GM21447 (cell line): ENCODE measurements around the gene LYSMD2.

Source experiments
- ATAC-seq: cut with Tn5 transposase; IDR thresholded peaks from one replicate; pipeline ENCODE4 v1.9.1; 2021; ENCODE audit not compliant: unreplicated experiment

LYSMD2 gene

GRCh38 chr15:51720201-51720995 is 17.1 kb downstream of the LYSMD2 start:
- no peak for ATAC-seq

- ATAC-seq: no peak
Measured at GRCh38 chr15:51718746-51719145, 18.7 kb downstream of the LYSMD2 start.

GRCh38 chr15:51718219-51718618 is 19.2 kb downstream of the LYSMD2 start:
- ATAC-seq: no peak

GRCh38 chr15:51714911-51715310 is 22.5 kb downstream of the LYSMD2 start:
- no peak for ATAC-seq

- no peak for ATAC-seq
Measured at GRCh38 chr15:51714162-51714561, 23.3 kb downstream of the LYSMD2 start.

- ATAC-seq: no peak
Measured at GRCh38 chr15:51709031-51709430, 28.4 kb downstream of the LYSMD2 start.

- ATAC-seq: no peak
Measured at GRCh38 chr15:51708013-51708412, 29.4 kb downstream of the LYSMD2 start.

GRCh38 chr15:51706926-51707608 is 30.4 kb downstream of the LYSMD2 start:
- no peak for ATAC-seq

GRCh38 chr15:51706291-51706690 is 31.2 kb downstream of the LYSMD2 start:
- no peak for ATAC-seq

- no peak for ATAC-seq
Measured at GRCh38 chr15:51702710-51703109, 34.7 kb downstream of the LYSMD2 start.

- no peak for ATAC-seq
Measured at GRCh38 chr15:51699373-51699772, 38.1 kb downstream of the LYSMD2 start.

GRCh38 chr15:51697163-51697562 is 40.3 kb downstream of the LYSMD2 start:
- ATAC-seq: no peak

- no peak for ATAC-seq
Measured at GRCh38 chr15:51696566-51696965, 40.9 kb downstream of the LYSMD2 start.

GRCh38 chr15:51692154-51692553 is 45.3 kb downstream of the LYSMD2 start:
- ATAC-seq: no peak

GRCh38 chr15:51688863-51689262 is 48.6 kb downstream of the LYSMD2 start:
- no peak for ATAC-seq

GRCh38 chr15:51687565-51687964 is 49.9 kb downstream of the LYSMD2 start:
- no peak for ATAC-seq

GRCh38 chr15:51681303-51681963 is 56.0 kb downstream of the LYSMD2 start, which contains the start of gene SCG3:
TSS of gene SCG3 (plus strand) at chr15:51681503. CDS start at chr15:51681756, 253 bp downstream.
- ATAC-seq: no peak

GRCh38 chr15:51680321-51680720 is 57.1 kb downstream of the LYSMD2 start:
- no peak for ATAC-seq

GRCh38 chr15:51678096-51678495 is 59.4 kb downstream of the LYSMD2 start:
- ATAC-seq: no peak

- ATAC-seq: no peak
Measured at GRCh38 chr15:51677452-51677851, 60.0 kb downstream of the LYSMD2 start.

GRCh38 chr15:51677021-51677420 is 60.4 kb downstream of the LYSMD2 start:
- no peak for ATAC-seq

- no peak for ATAC-seq
Measured at GRCh38 chr15:51675234-51675633, 62.2 kb downstream of the LYSMD2 start.
